ENCODE results near the gene NCK2. TPM values are rescaled to one million over a fixed set of nuclear protein-coding genes. Genes with fewer than 3 reads are reported as not detected.
"Not testable (repeated sequence)": the region's sequence is repeated elsewhere in the genome, so short reads cannot be mapped to it uniquely, and the experiment has no call there.

The NCK2 gene
- total and polyA plus RNA-seq, 2 of the 13 experiments (the other 11 are each of a cell fraction or from before 2014, with no cell fraction given): 14.8 to 23.5 TPM

DNA sequence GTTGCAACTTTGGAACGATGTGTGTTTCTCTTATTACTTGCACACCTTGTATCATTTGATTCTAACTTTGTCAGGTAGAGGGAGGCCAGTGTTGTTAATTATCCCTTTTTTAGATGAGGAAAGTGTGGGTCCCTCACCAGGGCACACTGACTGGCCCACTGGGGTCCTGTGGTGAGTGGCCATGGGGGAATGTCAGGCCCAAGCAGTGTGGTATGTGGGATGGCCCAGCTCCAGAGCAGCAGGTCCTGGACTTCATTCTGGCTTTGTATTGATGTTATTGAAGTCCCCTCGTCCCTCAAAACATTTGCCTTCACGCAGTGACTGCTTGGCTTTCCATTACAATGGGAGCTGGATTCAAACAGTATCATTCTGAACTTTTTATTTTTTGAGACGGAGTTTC lies 11.7 kb downstream of the NCK2 start:
- no peak overlapping the region for H3K9ac ChIP-seq (ENCODE audit: insufficient read depth, low read depth, low read length)
- H3K4me3 ChIP-seq (replicated peaks in 1 of 3; ENCODE audit: insufficient read depth in 1 of 3, low read depth in 2 of 3, low read length in 3 of 3): no peak overlapping the region
- H2AFZ ChIP-seq (ENCODE audit: low read length): no peak overlapping the region
- WGBS (ENCODE audit: low lambda C conversion rate): 98% methylated on average over 4 of the region's 4 CpGs
- H3K27me3 ChIP-seq (ENCODE audit: control insufficient read depth in 1 of 2, insufficient read depth in 2 of 2, low read length in 2 of 2): no peaks in the 10 kb centered on the region
- in situ Hi-C loops (cut with HindIII; ENCODE audit: extremely low pct_ligation_motif_present, low pct_unique_long_range_greater_than_20kb): no loop called here
- intact Hi-C loops (cut with micrococcal nuclease; ENCODE audit: unreplicated experiment): no loop called here
- no peak for ATAC-seq
- no peak for FAIRE-seq
- TF ChIP-seq HOXA5 (CRISPR knock-in tag; IDR thresholded peaks at IDR 0.05) (no peak), HOXA7 (CRISPR knock-in tag; IDR thresholded peaks at IDR 0.05) (no peak), ZFP62 (CRISPR knock-in tag; IDR thresholded peaks at IDR 0.05) (no peak)
- TF ChIP-seq, protein P1, sequence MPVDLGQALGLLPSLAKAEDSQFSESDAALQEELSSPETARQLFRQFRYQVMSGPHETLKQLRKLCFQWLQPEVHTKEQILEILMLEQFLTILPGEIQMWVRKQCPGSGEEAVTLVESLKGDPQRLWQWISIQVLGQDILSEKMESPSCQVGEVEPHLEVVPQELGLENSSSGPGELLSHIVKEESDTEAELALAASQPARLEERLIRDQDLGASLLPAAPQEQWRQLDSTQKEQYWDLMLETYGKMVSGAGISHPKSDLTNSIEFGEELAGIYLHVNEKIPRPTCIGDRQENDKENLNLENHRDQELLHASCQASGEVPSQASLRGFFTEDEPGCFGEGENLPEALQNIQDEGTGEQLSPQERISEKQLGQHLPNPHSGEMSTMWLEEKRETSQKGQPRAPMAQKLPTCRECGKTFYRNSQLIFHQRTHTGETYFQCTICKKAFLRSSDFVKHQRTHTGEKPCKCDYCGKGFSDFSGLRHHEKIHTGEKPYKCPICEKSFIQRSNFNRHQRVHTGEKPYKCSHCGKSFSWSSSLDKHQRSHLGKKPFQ (CRISPR knock-in tag; IDR thresholded peaks at IDR 0.05; ENCODE audit: insufficient replicate concordance): no peak
- no peak overlapping the region for H3K27ac ChIP-seq (ENCODE audit: extremely low read length, insufficient read depth, low read length)
- peaks cover 37% of the 10 kb centered on the region for H3K79me2 ChIP-seq (ENCODE audit: insufficient read depth, low read length)
- CTCF ChIA-PET (ENCODE audit: low intra/inter-chr PET ratio, low total read pairs): no interaction called here
- peaks cover 2% of the 10 kb centered on the region for H4K20me1 ChIP-seq (ENCODE audit: insufficient read depth, low read length)
- H3K9me3 ChIP-seq (ENCODE audit: low read length): no peaks in the 10 kb centered on the region
- H3K4me1 ChIP-seq (ENCODE audit: insufficient read depth, low read length): peaks cover 5% of the 10 kb centered on the region; the same call in 1 of the 2 replicates
- BruUV-seq (replicated peaks): no TSS peak
- no peak for DNase-seq (ENCODE audit: low spot score)
- H3K36me3 ChIP-seq (replicated peaks in 1 of 2; ENCODE audit: control insufficient read depth in 1 of 2, insufficient read depth in 2 of 2, low read length in 2 of 2): peaks cover 0 to 1% of the 10 kb centered on the region in 2 experiments; a peak in 1 of 5 replicates
- H3K4me2 ChIP-seq (ENCODE audit: low read depth, low read length): no peak overlapping the region
- POLR2A ChIA-PET: no interaction called here

DNA sequence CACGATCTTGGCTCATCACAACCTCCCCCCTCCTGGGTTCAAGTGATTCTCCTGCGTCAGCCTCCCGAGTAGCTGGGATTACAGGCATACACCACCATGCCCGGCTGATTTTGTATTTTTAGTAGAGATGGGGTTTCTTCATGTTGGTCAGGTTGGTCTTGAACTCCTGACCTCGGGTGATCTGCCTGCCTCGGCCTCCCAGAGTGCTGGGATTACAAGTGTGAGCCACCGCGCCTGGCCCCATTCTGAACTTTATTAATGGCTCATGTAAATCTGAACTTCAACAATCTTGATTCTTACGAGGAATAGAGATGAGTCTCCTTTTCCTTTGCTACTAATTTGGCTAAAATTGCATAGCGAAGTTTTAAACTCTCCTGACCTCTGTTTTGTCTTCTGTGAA lies 12.2 kb downstream of the NCK2 start:
- H3K27me3 ChIP-seq (ENCODE audit: control insufficient read depth in 1 of 2, insufficient read depth in 2 of 2, low read length in 2 of 2); H3K27ac ChIP-seq (ENCODE audit: extremely low read length, insufficient read depth, low read length); CTCF ChIA-PET (ENCODE audit: low intra/inter-chr PET ratio, low total read pairs); H3K4me1 ChIP-seq (ENCODE audit: insufficient read depth, low read length); H4K20me1 ChIP-seq (ENCODE audit: insufficient read depth, low read length); H2AFZ ChIP-seq (ENCODE audit: low read length); in situ Hi-C loops (cut with HindIII; ENCODE audit: extremely low pct_ligation_motif_present, low pct_unique_long_range_greater_than_20kb); FAIRE-seq; ATAC-seq; DNase-seq (ENCODE audit: low spot score); H3K4me2 ChIP-seq (ENCODE audit: low read depth, low read length); H3K9me3 ChIP-seq (ENCODE audit: low read length); H3K9ac ChIP-seq (ENCODE audit: insufficient read depth, low read depth, low read length); POLR2A ChIA-PET; BruUV-seq (replicated peaks); H3K4me3 ChIP-seq (replicated peaks in 1 of 3; ENCODE audit: insufficient read depth in 1 of 3, low read depth in 2 of 3, low read length in 3 of 3); H3K36me3 ChIP-seq (replicated peaks in 1 of 2; ENCODE audit: control insufficient read depth in 1 of 2, insufficient read depth in 2 of 2, low read length in 2 of 2); intact Hi-C loops (cut with micrococcal nuclease; ENCODE audit: unreplicated experiment): not testable (repeated sequence)
- 93% methylated on average over 10 of the region's 10 CpGs for WGBS (ENCODE audit: low lambda C conversion rate)
- H3K79me2 ChIP-seq (ENCODE audit: insufficient read depth, low read length): peaks cover 37% of the 10 kb centered on the region

Data from HepG2 (cell line).